ENCODE measurements around the gene GDI1. TPM values are rescaled to one million over a fixed set of nuclear protein-coding genes. Genes with fewer than 3 reads are reported as not detected.

GDI1 gene
- total RNA-seq, 1 donor from 2014 or later = 192 TPM

DNA sequence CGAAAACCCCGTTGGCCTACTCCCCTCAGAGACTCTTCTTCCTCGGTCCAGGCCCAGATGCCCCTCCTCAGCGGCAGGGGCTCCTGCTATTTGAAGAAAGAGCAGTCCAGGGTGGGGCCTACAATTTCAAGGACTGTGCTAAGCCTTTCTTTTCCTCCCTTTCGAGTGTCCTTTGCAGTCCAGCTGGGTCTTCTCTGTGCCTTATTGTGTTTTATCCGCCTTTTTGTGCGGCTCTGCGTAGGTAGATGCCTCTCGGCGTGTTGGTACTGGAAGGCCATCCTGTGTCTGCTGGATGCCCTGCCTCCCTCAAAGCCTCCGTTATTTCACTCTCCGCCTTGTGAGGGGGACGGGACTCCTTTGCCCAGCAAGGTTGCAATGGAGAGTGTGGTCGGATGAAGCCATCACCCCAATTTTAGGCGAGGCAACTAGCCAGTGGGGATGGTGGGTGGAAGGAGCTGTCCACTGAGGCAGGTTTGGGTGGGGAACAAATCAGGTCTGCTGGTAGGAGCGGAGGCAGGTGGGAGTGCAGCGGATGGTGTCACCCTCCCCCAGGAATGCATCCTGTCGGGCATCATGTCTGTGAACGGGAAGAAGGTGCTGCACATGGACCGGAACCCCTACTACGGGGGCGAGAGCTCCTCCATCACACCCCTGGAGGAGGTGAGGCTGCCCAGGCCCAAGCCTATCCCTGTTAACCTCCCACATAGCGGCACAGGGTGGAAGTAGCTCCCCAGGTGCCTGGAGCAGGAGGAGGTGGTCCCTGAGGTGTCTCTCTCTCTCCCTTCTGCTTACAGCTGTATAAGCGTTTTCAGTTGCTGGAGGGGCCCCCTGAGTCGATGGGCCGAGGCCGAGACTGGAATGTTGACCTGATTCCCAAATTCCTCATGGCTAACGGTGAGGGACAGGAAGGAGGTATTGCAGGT is 1.3 kb downstream of the GDI1 start:
- no peak for DNase-seq

DNA sequence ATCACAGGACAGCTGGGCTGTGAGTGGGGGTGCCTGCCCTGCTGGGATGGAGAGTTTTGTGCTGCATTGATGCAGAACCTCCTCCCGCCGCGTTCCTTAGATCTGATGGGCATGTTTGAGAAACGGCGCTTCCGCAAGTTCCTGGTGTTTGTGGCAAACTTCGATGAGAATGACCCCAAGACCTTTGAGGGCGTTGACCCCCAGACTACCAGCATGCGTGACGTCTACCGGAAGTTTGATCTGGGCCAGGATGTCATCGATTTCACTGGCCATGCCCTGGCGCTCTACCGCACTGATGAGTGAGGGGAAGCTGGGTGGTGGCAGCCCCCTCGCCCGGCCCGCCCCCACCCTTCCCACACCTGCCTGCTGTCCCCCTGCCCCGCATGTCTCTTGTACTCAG is 2.9 kb downstream of the GDI1 start:
- no peak for DNase-seq

DNA sequence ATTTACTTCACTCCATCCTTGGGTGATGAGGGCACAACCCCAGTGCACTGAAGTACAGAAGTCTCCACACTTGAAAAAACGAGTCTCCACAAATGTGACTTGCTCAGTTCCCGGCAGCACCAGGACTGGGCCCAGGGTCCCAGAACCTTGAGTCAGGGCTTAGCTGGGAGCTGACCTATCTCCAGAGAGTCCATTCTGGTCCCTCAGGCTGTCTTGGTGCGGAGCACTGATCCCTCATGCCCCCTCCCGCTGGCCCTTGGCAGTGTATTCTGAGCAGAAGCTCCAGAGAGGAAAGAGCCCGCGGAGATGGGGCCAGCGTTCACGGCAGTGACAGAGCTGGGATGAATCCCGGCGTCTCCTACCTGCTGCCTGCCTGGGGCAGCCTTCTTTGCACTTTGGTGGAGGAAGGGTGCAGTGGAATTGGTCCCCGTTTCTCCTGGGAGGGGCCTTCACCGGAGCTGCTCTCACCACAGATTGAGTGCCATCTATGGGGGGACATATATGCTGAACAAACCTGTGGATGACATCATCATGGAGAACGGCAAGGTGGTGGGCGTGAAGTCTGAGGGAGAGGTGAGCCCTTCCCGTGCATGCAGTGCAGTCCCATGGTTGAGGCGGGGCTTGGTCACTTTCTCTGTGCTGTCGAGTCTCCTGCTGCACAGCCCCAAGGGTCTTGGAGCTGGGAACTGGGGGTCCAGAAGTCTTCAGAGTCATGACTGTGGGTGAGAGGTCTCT is 3.8 kb downstream of the GDI1 start:
- no peak for DNase-seq

DNA sequence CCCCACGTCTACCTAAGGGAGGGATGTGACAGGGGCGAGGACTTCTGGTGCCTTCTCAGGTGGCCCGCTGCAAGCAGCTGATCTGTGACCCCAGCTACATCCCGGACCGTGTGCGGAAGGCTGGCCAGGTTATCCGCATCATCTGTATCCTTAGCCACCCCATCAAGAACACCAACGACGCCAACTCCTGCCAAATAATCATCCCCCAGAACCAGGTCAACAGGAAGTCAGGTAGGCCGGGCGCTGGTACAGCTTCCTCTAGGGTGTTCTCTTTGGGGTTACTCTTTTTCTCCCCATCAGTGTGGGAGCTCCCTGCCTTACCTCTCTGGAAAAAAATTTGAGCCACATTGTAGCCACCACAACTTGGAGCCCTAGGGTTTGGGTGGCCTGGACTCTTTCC is 4.6 kb downstream of the GDI1 start:
- DNase-seq = no peak

DNA sequence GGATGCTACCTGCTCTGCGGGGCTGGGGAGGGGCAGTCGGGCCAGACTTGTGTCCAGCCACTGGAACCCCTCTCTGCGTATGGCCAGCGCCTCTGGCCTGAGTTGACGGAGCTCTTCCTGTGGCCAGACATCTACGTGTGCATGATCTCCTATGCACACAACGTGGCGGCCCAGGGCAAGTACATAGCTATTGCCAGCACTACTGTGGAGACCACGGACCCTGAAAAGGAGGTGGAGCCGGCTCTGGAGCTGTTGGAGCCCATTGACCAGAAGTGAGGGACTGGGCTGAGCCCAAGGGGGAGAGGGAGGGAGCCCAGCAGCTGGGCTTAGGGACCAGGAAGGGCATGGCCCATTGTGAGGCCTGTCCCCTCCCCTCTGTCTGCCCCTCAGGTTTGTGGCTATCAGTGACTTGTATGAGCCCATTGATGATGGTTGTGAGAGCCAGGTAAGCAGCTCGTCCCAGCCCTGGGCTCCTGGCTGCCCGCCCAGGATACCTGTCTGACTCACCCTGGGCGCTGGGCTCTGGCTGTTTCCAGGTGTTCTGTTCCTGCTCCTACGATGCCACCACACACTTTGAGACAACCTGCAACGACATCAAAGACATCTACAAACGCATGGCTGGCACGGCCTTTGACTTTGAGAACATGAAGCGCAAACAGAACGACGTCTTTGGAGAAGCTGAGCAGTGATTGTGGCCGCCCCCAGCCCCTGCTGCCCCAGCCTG is 5.2 kb downstream of the GDI1 start:
- no peak for DNase-seq

DNA sequence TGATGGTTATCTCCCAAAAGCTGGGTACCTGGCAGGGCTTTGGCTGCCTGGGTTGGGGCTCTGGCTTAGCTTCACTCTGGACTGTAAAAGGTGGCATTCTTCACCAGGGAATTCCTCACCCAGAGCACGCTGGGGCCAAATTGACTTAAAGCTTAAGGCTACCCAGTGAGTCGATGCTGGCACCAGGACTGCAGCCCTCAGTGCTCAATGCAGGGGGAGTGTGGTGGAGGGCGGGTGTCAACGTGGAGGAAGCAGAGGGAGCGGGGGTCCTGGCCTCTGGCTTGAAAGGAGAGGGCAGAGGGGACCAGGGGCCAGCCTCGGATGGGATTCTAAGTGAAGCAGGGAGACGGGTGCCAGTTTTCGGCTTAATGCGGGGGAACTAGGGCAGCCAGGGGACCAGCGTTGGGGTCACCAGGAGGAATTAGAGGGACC is 6.5 kb downstream of the GDI1 start:
- no peak for DNase-seq

DNA sequence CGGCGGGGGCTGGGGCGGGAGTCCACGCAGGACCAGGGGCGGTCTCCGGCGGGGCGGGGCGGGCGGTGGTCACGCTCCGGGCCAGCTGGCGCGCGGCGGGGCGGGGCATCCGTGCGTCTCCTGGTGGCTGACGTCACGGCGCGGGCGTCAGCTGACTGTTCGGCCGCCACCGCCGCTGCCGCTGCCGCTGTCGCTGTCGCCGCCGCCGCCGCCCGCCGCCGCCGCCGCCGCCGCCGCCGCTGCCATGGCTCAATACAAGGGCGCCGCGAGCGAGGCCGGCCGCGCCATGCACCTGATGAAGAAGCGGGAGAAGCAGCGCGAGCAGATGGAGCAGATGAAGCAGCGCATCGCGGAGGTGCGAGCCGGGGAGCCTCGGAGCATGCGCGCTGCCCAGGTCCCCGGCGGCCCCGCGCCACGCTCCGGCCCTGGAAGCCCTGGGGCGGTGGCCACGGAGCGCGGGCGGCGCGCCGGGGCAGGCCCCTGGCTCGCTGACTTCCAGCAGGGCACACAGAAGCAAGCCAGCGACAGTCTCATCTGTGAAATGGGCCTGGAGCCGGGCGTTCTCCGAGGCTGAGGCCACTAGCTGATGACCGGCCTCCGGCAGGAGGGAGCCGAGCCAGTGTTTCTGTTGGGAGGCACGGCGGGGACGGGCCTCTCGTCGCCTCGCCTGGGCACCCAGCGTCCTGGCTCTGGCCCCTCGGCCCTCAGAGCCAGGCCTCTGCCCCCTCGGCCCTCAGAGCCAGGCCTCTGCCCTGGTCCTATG is 7.2 kb downstream of the GDI1 start, which contains the start of gene FAM50A:
FAM50A (plus strand) TSS at position 150 of the 763 bp plus-strand sequence; CDS start at position 245, 95 bp downstream.
- DNase-seq = no peak

DNA sequence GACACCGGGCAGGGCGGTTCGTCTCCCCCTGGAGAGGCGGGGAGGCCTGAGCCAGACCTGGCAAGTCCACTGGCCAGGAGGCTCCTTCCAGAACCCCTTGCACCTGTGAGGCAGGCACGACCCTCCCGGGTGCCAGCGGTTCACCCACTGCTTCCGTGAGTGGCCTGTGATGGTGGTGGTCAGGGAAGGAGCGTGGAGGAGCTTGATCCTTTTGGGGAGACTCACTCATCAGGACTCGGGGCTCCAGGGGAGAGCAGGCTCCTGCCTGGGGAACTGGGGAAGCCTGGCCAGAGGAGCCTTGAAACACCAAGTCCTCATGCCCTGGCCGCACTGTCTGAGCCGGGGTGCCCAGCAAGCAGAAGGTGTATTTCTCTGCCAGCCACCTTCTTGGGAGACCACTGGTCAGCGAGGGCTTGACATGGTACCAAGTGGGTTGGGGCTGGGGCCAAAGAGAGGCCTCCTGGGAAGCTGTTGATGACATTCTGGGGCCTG is 7.8 kb downstream of the GDI1 start:
- no peak for DNase-seq

DNA sequence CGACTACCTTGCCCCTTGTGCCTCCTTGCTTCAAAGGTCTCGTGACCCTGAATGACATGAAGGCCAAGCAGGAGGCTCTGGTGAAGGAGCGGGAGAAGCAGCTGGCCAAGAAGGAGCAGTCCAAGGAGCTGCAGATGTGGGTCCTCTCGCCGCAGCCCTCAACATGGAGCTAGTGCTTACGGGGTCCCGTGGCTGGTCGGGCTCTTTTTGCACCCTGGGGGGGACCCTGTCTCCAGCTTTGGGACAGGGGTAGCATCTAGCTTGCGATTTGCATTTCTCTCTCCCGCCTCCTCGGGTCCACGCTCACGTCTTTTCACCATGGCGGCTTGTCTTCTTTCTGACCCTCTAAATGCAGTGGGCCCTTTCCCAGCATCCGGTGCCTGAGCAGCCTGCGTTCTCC is 8.8 kb downstream of the GDI1 start:
- no peak for DNase-seq

DNA sequence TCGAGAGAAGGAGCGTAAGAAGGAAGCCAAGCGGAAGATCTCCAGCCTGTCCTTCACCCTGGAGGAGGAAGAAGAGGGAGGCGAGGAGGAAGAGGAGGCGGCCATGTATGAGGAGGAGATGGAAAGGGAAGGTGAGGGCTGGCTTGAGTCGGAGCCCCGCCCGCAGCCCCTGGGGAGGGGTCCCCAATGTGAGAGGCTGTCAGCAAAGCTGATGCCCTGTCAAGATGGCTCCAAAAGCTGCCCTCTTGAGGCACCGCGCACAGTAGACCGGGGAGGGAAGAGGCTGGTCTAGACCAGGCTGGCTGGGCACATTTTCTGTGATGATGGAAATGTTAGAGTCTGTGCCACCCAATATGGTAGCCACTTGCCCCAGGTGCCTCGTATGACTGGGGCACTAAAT is 9.5 kb downstream of the GDI1 start:
- no peak for DNase-seq

DNA sequence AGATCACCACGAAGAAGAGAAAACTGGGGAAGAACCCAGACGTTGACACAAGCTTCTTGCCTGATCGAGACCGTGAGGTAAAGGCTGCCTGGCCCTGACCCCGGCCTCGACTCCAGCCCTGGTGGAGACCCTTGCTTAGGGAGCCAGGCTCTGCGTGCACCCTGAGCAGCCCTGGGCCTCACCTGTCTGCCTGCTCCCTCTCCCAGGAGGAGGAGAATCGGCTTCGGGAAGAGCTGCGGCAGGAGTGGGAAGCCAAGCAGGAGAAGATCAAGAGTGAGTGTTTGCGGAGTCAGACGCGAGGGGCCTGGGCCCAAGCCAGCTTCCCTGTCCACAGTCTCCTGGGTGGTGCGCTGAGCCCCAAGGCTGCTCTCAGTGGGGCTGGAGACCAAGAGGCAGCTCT is 11.5 kb downstream of the GDI1 start:
- no peak for DNase-seq

DNA sequence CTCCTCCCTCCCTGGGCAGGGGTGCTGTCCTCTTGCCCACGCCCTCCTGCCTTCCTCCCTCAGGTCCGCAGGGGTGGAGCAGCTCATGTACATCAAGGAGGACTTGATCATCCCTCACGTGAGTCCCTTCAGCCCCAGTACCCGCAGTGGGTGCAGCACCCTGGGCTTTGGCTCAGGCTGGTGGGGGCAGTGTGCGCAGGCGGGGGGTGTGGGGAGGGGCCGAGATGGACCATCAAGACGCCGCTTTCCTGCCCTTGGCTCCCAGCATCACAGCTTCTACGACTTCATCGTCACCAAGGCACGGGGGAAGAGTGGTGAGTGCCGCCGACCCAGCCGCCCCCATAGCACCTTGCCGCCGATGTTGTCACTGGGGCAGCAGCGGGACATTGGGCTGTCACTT is 12.7 kb downstream of the GDI1 start:
- DNase-seq = no peak

DNA sequence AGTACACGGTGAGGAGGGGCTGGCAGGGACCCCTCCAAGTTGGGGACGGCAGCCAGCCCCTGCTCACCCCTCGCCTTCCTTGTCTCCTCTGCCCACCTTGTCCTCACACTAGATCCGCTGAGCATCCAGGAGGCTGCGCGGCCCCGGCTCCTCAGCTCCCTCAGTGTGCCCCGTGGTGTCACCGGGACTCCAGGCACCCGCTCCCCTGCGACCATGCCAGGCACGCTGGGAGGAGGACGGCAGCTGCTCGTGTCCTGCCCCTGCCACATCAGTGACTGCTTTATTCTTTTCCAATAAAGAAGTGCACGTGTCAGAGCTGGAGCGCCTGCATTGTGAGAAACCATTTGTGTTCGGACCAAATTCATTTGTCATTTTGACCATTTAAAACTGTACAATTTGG is 13.4 kb downstream of the GDI1 start:
- DNase-seq = no peak

DNA sequence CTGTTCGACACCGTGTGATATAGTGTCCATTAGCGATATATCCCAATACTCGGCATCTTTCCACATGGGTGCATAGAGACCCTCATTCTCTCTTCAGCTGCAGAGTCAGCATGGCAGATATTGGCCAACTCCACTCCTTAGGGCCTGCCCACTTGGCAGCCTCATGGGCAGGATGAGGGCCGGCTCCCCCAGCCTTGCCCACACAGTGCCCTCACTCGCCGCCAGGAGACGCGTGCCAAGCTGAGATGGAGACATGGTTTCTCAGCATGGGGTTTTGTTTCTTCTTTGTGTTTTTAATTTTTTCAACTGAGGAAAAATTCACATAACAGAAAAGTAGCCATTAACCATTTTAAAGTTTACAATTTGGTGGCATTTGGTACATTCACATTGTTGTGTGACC is 15.9 kb downstream of the GDI1 start:
- no peak for DNase-seq

DNA sequence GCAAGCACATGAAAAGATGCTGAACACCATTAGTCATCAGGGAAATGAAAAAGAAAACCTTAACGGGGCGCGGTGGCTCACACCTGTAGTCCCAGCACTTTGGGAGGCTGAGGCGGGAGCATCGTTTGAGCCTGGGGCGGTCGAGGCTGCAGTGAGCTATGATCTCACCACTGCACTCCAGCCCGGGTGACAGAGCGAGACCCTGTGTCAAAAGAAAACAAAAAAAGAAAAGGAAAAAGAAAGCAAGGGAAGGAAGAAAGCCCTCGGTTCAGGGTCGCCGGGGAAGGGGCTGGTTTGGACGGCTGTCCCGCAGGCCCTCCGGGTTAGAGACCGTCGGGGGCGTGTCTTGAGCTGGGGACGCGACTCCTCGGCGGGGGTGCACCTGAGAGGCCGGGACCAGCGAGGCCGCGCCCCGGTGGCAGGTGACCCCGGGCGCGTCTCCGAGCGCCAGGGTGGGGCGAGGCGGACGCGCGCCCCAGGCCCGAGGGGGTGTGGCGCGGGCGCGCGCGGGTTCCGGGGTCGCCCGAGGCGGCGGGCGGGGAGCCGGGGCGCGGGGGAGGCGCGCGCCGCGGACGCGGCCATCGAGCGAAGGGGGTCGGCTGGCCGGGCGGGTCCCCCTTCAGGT is 20.6 kb downstream of the GDI1 start:
- DNase-seq = no peak

DNA sequence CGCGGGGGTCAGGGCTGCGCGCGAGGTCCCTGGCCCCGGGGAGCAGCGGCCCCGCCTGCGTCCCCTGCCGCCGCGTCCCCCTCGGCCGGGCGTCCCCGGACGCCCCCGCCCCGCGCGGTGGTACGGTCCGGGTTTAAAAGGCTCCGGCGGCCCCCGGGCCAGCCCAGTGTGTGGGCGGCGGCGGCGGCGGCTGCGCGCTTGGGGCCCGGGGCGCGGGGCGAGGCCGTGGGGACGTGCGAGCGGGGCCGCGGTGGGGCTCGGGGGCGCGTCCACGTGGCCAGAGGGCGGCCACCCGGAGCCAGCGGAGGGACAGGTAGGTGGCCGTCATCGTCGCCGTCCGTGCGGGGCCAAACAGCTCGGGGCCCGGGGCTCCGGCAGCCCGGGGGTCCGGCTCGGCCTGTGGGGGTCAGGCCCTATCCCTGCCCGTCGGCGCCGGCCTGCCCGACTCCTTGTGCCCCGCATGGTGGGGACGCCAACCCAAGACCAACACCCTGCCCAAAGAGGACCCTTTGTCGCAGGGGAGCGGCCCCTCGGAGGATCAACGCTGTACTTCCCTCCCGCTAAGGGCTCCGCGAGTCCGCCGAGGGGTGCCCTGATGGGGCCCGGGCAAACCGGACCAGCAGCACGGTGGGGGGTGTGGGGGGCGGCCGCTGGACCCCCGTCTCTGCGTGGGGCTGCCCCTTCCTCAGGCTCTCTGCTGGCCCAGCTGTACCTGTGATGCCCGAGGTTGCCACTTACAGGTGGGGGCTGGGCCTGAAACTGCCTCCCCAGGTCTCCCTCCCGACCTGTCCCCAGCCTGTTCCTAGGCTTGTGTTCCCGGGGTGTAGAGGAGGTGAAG is 21.4 kb downstream of the GDI1 start, which contains the start of gene PLXNA3:
PLXNA3 (plus strand) TSS at position 166 of the 838 bp plus-strand sequence. CDS start 1,903 bp downstream, outside the sequence.
- no peak for DNase-seq

DNA sequence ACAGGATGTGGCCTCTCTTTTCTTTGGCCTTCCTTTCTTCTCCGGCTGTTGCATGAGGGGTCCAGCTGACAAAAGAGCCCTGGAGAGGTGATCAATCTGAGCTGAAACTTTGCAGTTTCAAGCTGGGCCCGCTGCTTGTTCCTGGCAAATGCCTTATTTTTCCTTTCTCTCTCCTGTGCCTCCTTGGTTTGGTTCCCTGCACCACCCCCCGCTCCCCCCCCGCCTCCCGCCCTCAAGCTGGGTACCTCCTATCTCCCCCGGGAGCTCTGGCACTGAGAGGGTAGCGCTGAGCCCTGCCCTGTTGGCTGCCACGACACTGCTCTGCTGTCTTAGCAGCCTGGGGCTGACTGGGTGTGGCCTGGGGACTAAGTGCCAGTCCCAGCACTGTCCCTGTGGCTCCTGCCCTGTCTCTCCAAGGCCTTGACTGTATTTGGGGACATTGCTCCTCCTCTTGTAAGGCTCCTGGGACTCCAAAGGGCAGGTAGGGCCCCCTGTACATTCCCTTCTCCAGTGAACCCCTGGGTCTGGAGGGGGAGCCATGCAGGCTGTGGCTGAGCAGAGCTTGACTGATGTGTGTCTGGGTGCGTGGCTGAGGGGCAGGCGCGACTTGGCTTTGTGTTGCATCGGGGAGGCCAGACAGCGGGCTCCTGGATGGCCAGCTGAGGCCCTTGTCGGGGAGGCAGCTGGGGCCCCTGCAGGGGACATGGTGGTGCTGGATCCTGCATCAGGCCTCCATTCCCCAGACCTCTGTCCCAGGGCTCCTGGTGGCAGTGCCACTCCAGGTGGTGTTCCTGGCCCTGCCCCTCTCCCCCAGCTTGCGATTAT is 22.2 kb downstream of the GDI1 start:
- no peak for DNase-seq

DNA sequence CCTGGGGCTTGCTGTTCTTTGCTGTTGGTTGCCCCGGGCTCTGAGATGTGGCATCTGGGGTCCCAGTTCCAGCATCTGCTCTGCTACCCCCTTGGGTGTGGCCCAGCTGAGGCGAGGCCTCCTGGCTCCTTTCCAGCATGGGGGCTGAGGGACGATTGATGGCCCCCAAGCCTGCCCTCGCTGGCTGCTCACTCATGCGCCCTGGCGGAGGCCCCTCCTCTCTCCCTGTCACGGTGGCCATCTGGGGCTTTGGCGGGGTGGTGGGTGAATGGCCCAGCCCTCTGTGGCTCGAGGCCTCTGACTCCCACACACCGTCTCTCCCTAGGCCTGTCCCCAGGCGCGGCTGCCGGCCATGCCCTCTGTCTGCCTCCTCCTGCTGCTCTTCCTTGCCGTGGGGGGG is 22.9 kb downstream of the GDI1 start:
- no peak for DNase-seq

DNA sequence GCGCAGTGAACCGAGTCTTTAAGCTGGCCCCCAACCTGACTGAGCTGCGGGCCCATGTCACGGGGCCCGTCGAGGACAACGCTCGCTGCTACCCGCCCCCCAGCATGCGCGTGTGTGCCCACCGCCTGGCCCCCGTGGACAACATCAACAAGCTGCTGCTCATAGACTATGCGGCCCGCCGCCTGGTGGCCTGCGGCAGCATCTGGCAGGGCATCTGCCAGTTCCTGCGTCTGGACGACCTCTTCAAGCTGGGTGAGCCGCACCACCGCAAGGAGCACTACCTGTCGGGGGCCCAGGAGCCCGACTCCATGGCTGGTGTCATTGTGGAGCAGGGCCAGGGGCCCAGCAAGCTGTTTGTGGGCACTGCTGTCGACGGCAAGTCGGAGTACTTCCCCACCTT is 23.4 kb downstream of the GDI1 start:
- no peak for DNase-seq

All from occipital lobe (tissue), 2 donors.